ENCODE results near the gene ZNF554. TPM values are rescaled to one million over a fixed set of nuclear protein-coding genes. Genes with fewer than 3 reads are reported as not detected.

ZNF554 gene
- polyA plus RNA-seq, 4 donors: 8.1 to 11.1 (median 9.4) TPM

- no peak for DNase-seq (ENCODE audit: low read depth in 4 of 4, low spot score in 2 of 4)
Measured at GRCh38 chr19:2823646-2824045, 4.0 kb downstream of the ZNF554 start.

DNA sequence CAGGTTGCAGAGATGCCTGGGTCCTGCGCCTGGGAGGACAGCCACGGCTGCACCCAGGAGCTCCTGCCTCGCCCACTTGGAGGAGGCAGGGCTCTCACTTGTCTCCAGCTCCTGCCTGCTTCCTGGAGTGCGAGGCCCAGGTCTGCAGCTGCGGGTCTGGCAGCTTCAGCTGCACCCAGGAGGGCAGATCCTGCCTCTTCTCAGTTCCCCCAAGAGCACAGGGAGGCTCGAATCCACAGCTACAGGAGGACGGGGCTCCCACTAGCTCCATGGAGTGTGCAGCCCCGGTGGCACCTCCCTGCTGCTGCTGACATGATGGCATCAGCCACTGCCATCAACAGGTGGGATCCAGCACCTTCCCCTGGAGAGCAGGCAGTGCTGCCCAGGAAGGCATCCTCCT is 4.5 kb downstream of the ZNF554 start:
- no peak for DNase-seq (ENCODE audit: low read depth in 4 of 4, low spot score in 2 of 4)

- no peak for DNase-seq (ENCODE audit: low read depth in 4 of 4, low spot score in 2 of 4)
Measured at GRCh38 chr19:2827022-2827421, 7.4 kb downstream of the ZNF554 start.

DNA sequence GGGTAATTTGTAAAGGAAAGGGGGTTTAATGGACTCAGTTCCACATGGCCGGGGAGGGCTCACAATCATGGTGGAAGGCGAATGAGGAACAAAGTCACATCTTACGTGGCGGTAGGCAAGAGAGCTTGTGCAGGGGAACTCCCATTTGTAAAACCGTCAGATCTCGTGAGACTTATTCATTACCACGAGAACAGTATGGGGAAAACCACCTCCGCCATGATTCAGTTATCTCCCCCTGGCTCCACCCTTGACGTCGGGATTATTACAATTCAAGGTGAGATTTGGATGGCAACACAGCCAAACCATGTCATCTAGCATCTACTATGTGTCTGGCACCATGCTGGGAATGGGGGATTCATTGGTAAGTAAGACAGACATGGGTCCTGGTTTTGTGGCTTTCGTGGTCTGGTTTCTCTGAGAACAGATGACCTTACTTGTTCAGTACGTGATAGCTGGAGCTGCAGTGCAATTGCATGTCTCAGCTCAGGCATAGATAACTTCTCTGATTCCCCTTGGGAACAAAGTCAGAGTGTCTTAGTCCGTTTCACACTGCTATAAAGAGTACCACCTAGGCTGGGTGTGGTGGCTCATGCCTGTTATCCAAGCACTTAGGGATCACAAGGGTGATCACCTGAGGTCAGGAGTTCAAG is 8.3 kb downstream of the ZNF554 start:
- DNase-seq (ENCODE audit: low read depth in 4 of 4, low spot score in 2 of 4): no peak

DNA sequence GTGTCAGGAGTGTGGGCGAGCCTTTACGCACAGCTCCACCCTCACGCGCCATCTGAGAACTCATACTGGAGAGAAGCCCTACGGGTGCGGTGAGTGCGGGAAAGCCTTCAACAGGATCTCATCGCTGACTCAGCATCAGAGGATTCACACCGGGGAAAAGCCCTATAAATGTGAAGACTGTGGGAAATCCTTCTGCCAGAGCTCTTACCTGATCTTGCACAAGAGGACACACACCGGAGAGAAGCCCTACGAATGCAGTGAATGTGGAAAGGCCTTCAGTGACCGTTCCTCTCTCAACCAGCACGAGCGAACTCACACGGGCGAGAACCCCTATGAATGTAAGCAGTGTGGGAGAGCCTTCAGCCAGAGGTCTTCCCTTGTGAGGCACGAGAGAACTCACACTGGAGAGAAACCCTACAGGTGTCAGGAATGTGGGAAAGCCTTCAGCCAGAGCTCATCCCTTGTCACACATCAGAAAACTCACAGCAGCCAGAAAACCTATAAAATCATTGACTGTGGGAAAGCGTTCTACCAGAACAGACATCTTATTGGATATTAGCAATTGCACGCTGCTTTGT is 14.7 kb downstream of the ZNF554 start:
- no peak for DNase-seq (ENCODE audit: low read depth in 4 of 4, low spot score in 2 of 4)

DNA sequence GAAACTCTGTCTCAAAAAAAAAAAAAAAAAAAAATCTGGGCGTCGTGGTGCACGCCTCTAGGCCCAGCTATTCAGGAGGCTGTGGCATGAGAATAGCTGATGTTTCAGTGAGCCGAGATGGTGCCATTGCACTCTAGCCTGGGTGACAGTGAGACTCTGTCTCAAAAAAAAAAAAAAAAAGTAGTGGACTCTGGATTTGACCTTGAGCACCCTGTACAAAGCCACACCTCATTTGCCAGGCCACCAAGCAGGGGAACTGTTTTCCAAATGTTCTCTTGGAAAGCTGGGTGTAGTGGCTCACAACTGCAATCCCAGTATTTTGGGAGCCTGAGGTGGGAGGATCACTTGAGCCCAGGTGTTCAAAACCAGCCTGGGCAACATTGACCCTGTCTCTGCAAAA is 17.8 kb downstream of the ZNF554 start:
- no peak for DNase-seq (ENCODE audit: low read depth in 4 of 4, low spot score in 2 of 4)

DNA sequence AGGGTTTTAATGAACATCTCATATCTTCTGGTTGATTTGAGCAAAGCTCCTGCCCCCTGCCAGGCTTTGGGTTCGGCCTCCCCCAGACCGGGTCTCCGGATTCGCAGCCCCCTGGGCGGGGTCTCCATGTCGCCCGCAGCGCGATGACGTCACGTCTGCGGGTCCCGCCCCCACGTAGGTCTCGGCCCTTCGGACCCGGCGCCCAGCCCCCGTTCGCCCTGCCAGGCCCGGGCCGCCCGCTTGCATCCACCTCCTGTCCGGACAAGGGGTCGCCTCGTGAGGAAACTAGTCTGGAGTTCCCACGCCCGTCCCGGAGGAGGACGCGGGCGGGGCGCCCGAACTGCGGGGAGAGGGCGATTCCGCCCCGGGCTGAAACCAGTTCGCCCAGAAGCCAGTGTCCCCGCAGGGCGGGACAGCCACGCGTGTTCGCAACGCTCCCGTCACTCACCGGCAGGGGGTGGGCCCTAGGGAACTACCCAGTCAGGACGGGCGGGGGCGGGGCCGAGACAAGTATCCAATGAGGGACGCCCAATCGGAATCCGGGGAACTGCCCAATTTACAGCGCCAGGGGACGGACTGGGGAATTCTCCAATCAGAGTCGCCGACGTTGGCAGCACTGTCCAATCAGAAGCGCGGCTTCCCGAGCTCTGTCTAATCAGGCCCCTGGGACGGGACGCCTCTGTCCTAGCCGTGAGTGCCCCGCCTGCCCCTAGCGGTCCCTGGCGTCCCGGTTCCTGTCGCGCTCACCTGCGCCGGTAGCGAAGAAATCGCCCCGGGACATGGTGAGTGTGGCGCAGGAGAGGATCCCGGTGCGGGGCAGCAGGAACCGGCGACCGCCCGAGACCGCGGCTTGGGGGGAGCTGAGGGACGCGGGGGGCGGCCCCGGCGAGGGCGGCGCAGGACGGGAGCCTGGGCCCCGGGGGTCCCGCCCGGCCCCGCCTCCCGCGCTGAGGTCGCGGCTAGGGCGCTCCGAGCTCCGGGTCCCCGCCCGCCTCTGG is 21.4 kb downstream of the ZNF554 start, which contains the start of gene ZNF555:
ZNF555 (plus strand) TSS at position 682 of the 998 bp plus-strand sequence; CDS start at position 780, 98 bp downstream.
- DNase-seq (ENCODE audit: low read depth in 4 of 4, low spot score in 2 of 4): peak; percentile 97 to 99 (median 98)

DNA sequence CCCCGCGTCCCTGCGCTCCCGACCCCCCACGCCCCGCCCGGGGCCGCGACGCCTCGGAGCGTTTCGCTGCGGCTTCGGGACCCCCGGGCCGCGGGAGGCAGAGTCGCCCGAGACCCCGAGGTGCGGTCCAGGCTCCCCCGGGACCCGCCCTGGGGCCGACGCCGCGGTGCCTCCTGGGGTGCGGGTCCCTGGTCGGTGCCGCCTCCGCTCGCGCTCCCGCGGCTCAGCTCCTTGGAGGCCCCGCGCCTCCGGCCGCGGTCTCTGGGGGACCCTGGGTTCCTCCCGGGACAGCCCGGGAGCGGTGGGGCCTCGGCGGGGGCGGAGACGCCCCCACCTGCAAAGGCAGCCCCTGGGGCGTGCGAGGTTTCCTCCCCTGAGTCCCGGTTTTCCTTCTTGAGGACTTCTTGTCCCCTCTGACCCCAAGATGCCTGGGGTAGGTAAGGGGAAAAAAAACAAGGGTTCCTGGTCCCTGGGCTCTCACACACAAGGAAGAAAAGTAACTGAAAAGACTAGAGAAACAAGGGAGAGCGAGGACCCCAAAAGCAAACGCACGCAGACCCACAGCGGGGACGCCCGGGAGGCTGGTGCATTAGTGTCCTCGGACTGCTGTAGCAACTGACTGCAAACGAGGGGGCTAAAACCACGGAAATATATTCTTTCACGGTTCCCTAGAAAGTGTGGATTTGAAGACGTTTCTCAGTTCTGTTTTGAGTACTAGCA is 22.3 kb downstream of the ZNF554 start:
- no peak for DNase-seq (ENCODE audit: low read depth in 4 of 4, low spot score in 2 of 4)

GRCh38 chr19:2845107-2845506 is 25.4 kb downstream of the ZNF554 start:
- no peak for DNase-seq (ENCODE audit: low read depth in 4 of 4, low spot score in 2 of 4)

- DNase-seq (ENCODE audit: low read depth in 4 of 4, low spot score in 2 of 4): no peak
Measured at GRCh38 chr19:2846180-2846894, 26.7 kb downstream of the ZNF554 start.

DNA sequence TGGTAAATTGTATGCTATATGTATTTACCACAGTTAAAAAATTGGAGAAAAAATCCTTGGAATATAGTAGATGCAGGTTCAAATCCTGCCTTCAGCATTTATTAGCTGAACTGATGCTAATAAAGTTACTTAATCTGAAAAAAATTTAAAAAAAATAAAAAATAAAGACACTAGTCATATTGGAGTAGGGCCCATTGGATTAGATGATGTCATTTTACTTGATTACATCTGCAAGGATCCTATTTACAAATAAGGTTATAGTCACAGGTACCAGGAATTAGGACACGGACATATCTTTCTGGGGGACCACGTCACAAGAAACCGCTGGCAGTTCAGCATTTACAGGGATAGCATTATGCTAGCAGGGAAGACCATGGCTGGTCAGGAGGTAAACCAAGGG is 27.8 kb downstream of the ZNF554 start:
- DNase-seq (ENCODE audit: low read depth in 4 of 4, low spot score in 2 of 4): no peak

DNA sequence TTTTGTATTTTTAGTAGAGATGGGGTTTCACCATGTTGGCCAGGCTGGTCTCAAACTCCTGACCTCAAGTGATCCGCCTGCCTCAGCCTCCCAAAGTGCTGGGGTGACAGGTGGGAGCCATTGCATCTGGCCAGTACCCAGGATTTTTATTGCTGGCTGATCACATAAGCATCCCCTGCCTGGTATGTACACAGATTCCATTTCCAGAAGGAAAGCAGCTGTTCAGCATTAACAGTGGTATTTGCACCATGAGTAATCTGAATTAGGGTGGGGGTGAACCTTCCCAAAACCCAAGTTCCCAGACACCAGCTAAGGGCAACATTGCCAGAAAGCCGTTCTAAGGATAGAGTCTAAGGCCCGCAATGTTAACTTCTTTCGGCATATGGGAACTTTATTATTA is 28.9 kb downstream of the ZNF554 start:
- no peak for DNase-seq (ENCODE audit: low read depth in 4 of 4, low spot score in 2 of 4)

DNA sequence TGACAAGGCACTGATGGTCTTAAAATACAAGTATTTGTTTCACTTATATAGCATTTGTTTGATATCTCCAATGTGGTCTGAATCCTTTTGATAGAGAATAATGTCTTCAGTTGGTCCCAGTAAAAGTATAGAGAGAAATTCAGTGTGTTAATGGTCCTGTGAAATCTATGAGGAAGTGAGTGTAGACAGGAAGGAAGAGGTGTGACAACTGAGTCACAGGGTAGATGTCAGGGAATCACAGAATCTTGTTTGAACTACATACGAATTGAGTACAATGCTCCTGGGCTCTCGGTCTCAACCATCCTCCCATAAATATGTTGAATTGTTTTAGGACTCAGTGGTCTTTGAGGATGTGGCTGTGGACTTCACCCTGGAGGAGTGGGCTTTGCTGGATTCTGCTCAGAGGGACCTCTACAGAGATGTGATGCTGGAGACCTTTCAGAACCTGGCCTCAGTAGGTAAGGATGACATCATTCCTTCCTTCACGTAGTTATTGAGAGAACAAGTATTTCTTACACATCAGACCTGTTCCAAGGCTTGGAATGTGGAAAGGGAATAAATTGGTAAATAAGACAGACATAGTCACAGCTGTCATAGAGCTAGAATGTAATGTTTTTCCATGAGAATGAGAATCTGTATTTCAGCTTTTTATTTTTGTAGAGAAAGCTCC is 30.7 kb downstream of the ZNF554 start:
- no peak for DNase-seq (ENCODE audit: low read depth in 4 of 4, low spot score in 2 of 4)

- DNase-seq (ENCODE audit: low read depth in 4 of 4, low spot score in 2 of 4): no peak
Measured at GRCh38 chr19:2852598-2852997, 32.9 kb downstream of the ZNF554 start.

DNA sequence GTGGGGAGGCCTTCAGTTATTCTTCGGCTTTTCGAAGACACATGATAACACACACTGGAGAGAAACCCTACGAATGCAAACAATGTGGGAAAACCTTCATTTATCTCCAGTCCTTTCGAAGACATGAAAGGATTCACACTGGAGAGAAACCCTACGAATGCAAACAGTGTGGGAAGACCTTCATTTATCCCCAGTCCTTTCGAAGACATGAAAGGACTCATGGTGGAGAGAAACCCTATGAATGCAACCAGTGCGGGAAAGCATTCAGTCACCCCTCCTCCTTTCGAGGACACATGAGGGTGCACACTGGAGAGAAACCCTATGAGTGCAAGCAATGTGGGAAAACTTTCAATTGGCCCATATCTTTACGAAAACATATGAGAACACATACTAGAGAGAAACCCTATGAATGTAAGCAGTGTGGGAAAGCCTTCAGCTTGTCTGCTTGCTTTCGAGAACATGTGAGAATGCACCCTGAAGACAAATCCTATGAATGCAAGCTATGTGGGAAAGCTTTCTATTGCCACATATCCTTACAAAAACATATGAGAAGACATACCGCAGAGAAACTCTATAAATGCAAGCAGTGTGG is 33.4 kb downstream of the ZNF554 start:
- DNase-seq (ENCODE audit: low read depth in 4 of 4, low spot score in 2 of 4): no peak

GRCh38 chr19:2854849-2855248 is 35.2 kb downstream of the ZNF554 start:
- no peak for DNase-seq (ENCODE audit: low read depth in 4 of 4, low spot score in 2 of 4)

- DNase-seq (ENCODE audit: low read depth in 4 of 4, low spot score in 2 of 4): no peak
Measured at GRCh38 chr19:2856457-2857050, 36.9 kb downstream of the ZNF554 start.

DNA sequence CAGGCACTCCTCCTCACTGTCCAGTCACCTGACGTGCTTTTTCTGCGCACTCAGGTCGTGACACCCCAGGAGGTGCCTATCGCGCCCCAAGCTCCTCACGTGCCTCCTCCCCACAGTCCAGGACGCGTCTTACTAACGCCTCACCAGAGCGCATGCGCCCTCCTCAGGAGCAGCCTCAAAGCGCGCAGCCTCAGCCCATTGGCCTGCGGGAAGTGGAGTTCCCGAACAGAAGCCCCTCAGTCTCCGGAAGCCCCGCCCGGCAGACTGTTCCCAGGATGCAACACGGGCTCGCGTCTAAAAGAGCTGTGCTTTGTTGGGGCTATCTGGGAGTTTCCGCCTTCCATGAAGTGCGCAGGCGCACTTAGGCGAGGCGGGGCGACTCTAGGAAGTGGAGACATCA is 39.2 kb downstream of the ZNF554 start:
- DNase-seq (ENCODE audit: low read depth in 4 of 4, low spot score in 2 of 4): no peak

GRCh38 chr19:2863816-2864215 is 44.1 kb downstream of the ZNF554 start:
- DNase-seq (ENCODE audit: low read depth in 4 of 4, low spot score in 2 of 4): no peak
